Activated CD4-positive, alpha-beta T cell treated with anti-CD3 and anti-CD28 coated beads, Interleukin-2, amount 50 U/mL, for 4 hours (primary cell): ENCODE measurements around the gene ZNF837.
"Not testable (repeated sequence)": the region's sequence is repeated elsewhere in the genome, so short reads cannot be mapped to it uniquely, and the experiment has no call there.

Experiments used
- DNase-seq, 2 experiments: peaks; one replicate each; pipeline ENCODE4 v3.0.0-alpha.2; 2020

The ZNF837 gene

DNA sequence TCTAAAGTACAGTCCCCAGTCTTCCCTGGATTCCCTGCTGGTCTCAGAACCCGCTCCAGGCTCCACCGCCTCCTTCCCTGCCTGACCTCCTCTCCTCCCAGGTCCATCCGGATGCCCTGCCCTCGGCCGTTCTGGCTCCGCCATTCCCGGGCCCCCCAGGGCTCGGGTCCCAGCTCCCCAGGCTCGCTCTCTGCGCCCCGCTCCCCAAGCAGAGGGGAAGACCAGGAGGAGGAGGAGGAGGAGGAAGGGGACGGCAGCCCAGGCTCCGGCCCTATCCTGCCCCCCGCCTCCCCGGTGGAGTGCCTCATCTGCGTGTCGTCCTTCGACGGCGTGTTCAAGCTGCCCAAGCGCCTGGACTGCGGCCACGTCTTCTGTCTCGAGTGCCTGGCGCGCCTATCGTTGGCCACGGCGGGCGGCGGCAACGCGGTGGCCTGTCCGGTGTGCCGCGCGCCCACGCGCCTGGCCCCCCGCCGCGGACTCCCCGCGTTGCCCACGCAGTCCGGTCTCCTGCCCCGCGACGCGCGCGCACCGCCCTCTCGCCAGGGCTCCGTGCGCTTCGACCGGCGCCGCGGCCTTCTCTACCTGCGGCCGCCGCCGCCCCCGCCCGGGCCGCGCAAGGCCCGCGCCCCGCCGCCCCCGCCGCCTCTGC lies 15.3 kb upstream of the ZNF837 start:
- DNase-seq, result peak in 1 of 2 experiments; percentile 8

DNA sequence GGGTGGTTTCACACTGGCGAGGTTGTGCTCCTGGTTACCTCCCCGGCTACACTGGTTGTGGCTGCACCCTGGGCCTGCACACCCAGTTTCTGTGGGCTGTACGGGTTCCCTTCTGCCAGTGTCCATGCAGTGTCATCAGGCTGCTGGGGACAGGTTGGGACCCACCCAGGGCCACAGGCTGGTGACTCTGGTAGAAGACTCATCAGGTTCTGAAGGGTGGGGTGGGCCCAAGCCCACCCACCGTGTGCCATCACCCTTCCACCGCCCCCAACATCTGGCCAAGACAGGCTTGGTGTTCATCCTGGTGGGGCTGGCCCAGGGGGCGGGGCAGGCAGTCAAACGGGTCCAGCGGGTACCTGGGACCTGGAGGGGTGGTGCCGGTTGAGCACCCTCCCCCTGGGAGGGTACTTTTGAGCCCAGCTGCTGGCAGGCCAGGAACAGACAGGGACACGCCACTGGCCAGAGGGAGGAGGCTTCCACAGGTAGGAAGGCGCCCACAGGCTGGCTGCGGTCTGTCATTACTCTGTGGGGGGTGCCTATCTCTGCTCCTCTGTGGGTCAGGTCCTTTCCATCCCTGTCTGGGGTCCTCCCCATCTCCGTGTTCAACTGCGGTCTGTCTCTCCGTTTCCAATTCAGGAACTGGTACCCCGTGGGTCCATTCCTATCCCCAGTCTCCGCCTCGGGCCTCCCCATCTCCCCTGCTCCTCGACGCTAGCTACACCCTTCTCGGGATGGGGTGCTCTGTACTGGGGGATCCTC lies 14.6 kb upstream of the ZNF837 start, which contains the start of gene RNF225:
Gene RNF225 (plus strand): TSS at position 437 of the 759 bp plus-strand sequence. CDS start 434 bp downstream, outside the sequence.
- DNase-seq, result no peak

DNA sequence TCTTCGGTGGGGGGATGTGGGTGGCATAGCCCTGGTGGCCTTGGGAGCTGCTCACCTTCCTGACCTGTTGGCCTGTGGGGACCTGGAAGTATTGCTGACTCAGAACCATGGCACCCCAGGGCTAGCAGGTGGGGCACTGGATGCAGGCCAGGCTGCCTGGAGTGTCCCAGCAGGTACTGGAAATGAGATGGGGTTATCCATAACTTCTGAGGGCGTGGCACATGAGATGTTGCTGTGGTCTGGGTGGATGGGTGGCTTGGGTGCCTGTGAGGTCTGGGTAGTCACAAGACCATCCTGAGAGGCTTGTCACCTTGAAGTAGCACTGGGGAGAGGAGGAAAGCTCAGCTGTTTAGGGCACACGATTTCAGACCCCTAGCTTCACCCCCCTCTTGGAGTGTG lies 14.0 kb upstream of the ZNF837 start:
- no peak for DNase-seq

GRCh38 chr19:58393725-58394033 lies 12.8 kb upstream of the ZNF837 start:
- DNase-seq, result no peak

GRCh38 chr19:58392945-58393724 lies 12.3 kb upstream of the ZNF837 start:
- no peak for DNase-seq

DNA sequence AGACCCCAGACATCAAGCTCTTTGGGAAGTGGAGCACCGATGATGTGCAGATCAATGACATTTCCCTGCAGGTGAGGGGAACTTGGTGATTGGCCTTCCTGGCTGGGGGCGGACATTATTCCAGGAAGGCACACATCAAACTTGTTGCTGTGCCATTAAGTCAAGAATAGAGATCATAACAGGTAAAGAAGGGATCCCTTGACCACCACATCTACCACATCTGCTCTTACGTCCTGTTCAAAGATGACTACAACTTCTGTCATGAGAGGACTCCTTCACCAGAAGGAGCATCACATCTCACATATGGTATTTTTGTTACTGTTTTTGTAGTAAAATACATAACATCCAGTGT lies 7.3 kb upstream of the ZNF837 start:
- DNase-seq, result no peak

GRCh38 chr19:58387338-58388174 lies 6.7 kb upstream of the ZNF837 start:
- no peak for DNase-seq

DNA sequence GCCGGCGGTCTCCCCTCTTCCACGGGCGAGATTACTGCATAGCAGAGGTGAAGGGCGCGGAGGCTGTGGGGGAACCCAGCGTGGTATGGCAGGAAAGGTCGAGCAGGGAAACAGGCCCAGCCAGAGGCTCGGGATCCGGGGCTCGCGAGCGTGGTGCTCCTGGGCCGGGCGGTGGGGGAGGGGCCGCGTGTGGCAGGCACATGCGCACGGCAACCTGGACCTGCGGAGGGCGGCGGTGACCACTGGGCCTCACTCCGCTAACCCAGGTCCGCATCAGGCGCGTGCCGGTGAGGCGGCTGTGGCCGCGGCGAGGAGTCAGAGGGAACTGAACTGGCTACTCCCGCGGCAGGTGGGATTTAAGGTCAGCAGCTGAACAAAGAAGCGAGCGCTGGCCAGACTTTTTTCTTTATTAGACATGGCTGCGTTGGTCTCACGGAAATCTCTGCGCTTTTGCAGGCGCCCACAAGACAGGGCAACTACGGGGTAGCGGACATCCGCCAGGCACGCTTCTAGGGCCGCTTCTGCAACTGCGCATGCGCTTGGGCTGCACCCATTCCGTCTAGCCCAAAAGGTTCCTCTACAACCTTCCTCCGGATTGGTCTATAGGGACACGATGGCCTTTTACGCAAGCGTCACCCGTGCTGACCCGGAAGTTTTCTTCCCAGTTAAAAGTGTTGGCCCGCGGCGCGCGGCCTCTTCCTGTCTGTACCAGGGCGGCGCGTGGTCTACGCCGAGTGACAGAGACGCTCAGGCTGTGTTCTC lies 5.9 kb upstream of the ZNF837 start, which contains the start of gene RPS5:
Gene RPS5 (plus strand): TSS at position 694 of the 762 bp plus-strand sequence. CDS start 869 bp downstream, outside the sequence.
- peak; percentile 94 to 95 for DNase-seq

DNA sequence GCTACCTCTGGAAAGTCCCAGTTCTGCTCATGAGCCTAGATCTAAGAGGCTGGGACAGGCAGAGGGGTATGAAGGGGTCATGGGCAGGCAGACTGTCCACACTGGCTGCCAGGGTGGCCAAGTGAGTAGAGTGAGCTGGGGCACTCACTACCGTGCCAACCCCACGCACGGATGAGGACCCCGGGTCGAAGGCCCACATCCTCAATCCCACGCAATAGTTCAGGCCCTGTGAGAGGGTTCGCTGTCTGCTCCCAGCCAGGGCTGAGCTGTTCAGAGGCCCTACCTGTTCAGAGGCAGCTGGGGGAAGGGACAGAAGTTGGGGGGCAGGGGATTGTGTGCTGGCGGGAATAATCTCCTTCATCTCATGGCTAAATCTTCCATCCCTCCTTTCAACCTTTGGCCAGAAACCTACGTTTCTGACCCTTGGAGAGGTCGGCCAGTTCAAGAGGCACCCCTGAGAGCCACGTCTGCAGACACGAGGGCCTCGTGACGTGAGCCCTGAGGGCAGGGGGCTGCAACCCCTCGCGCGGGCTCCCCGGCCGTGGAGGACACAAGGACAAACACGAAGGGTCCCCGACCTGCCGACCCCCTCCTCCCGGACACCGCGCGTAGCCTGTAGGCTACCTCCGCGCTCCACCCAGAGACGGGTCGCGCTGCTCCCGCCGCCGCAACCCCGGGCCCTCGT lies 5.2 kb upstream of the ZNF837 start:
- peak in 1 of 2 experiments; percentile 11 for DNase-seq

DNA sequence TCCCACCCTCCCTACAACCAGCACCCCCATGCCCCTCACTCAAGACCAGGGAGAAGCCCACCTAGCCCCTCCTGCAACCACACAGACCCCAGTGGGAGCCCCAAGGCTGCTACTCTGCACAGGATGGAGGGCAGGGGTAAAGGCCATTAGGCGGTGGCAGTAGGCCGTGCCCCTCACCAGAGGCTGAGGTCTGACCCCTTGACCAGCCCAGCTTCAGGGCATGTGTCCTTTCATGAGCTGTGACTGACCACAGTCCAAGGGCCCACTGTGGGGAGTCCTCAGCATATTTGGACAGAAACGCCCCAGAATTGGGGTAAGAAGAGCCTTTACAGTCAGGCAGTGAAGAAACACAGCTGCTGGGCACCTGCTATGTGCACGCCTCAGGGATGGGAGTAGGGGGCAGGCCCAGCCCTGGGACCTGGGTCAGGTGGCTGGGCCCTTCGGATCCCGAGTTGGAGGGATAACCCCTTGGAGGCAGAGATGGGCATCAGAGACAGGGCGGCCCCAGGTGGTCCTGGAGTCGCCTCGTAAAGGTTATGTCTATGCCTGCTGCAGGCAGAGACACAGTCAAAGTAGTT lies 4.6 kb upstream of the ZNF837 start:
- DNase-seq, result no peak

DNA sequence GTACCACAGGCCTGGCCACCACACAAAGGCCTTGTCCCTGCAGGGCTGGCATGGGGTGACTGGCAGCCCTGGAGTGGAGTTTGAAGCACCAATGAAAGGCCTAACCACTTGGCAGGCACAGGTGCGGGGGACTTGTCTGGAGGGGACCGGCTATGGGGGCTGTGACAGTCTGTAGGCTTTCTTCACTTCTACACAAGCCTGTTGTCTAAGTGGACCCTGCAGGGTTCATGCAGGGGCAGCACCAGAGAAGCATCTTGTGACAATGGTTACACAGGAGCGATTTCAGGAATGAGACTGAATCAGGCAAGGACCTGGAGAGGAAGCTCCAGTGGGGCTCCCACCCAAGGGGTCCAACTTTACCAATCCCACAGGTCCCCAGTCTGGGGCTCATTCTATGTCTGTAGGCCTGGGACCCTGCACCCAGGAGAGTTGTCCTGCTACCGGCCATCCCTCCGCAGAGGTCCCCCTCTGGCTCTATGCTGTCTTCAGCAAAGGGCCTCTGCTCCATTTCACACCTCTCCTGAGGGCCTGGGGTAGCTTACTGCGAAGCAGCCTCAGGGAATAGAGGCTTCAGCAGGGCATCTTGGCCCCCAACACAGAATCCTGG lies 2.3 kb upstream of the ZNF837 start:
- no peak for DNase-seq

DNA sequence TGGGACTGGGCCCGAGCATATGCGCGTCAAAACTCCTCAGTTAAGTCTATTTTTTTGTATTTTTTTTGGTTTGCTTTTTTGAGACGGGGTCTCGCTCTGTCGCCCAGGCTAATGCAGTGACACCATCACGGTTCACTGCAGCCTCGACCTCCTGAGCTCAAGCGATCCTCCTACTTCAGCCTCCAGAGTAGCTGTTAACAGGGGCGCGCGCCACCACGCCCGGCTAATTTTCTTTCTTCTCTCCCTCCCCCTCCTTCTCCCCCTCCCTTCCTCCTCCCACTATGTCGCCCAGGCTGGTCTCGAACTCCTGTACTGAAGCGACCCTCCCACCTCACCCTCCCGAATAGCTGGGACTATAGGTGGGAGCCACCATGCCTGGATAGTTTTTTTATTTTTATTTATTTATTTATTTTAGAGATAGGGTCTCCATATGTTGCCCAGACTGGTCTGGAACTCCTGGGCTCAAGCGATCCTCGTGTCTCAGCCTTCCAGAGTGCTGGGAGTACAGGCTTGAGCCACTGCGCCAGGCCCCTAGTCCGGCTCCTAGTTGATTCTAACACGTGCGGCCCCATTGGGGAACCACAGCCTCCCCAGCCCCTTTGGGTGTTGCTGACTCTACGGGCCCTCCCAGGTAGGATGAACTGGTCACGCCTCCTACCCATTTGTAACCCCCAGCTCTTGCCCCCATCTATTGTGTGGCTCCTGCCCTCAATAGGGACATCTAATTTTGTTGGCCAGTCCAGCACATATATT lies 806 bp upstream of the ZNF837 start:
- DNase-seq, result no peak

DNA sequence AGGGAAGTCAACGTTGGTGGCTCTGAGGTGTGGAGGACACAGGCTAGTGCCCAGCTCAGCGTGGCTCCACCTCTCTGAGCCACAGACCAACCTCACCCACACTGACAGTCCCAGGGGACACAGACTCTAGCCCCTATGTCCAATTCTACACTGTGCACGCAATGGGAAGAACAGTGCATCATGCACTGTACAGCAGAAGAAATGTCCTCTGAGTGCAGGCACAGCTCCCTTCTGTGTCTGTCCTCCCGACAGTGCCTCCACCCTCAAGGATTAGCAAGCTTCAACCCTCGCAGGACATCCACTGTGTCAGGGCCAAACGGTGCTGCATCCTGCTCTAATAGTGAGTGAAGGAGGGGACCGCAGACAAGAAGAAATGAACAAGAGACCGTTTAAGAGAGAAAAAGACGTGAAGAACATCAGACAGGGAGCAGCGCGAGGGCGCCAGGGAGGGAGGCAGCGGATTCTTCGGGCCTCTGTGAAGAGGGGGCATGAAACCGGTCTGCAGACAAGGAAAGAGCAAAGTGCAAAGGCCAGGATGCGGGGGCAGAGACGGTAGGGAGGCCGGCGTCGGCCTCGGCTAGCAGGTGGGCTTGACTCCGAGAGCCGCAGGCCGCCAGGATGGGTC lies 681 bp downstream of the ZNF837 start:
- no peak for DNase-seq

DNA sequence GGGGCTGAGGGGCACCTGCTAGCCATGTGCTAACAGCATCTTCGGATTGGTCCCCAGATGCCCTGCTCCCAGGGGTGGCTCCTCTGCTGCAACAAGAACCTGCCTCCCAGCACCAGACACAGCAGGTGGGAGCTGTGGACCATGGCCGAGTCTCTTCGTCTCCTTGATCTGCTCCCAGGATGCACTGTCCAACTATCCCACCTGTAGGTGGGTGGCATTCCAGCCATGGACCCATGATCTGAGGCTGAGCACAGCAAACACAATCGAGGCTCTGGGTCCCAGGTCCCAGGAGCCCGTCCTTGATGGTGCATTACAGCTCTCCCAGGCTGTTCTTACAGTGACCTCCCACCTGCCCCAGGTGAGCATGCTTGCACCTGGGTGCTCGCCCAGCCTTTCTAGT lies 1.6 kb downstream of the ZNF837 start:
- no peak for DNase-seq

DNA sequence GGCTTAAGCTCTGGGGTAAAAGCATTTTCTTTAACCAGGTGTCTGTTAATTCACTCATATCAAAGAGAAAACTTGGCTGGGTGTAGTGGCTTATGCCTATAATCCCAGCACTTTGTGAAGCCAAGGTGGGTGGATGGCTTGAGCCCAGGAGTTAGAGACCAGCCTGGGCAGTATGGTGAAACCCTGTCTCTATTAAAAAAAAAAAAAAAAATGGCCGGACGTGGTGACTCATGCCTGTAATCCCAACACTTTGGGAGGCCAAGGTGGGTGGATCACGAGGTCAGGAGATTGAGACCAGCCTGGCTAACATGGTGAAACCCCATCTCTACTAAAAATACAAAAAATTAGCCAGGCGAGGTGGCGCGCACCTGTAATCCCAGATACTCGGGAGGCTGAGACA lies 4.1 kb downstream of the ZNF837 start:
- not testable (repeated sequence) for DNase-seq

DNA sequence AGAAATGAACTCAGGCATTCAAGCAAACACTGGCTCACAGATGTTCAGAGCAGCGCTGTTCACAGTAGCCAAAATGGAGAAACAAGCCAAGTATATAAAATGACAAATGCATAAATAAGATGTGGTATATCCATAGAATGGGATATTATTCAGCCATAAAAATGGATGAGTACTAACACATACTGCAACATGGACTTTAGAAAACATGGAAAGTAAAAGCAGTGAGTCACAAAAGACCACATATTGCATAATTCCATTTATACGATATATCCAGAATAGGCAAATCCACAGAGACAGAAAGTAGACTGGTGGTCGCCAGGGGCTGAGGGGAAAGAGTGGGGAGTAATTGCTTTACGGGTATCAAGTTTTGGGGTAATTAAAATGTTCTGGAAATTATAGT lies 6.6 kb downstream of the ZNF837 start:
- no peak for DNase-seq

- no peak for DNase-seq
Observed at GRCh38 chr19:58372311-58373133, 8.3 kb downstream of the ZNF837 start.
